ENCODE measurements around the gene OTC. TPM values are rescaled to one million over a fixed set of nuclear protein-coding genes. Genes with fewer than 3 reads are reported as not detected.

The OTC gene
- total RNA-seq, 1 experiment from 2014 or later: not detected

DNA sequence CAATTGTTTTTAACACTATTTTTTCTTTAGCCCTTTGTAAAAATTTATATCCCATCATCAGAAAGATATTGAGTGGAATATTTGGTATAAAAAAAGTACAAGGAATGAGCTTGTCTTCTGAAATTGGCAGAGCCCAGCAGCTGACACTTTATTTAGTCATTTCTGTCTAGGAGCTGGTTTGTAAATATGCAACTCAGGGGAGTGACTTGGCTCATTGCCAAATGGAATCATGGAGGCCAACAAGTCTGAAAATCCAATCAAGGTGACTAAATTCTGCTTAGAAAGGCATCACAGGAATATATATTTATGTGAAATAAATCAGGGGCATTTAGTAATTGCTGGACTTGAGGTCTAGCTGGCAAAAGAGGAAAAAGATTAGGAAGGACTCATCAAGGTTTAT, 74.4 kb downstream of the OTC start:
- ChIA-PET POLR2A (ENCODE audit: unreplicated experiment) (no interaction called here), CTCF (no interaction called here)
- no peaks in the 10 kb centered on the region for H3K9me3 ChIP-seq (ENCODE audit: insufficient read depth, low read depth)
- no peaks in the 10 kb centered on the region for H3K36me3 ChIP-seq (ENCODE audit: low read depth)
- H3K9me2 ChIP-seq (ENCODE audit: insufficient read depth): no peaks in the 10 kb centered on the region
- no peaks in the 10 kb centered on the region for H3F3A ChIP-seq (ENCODE audit: insufficient read depth, low read depth)
- H3K4me1 ChIP-seq (replicated peaks; ENCODE audit: insufficient read depth): no peaks in the 10 kb centered on the region
- no peak overlapping the region for H3K27ac ChIP-seq
- no TSS peak for BruUV-seq (replicated peaks)
- no peaks in the 10 kb centered on the region for H3K27me3 ChIP-seq (ENCODE audit: insufficient read depth, low read depth)
- H2AFZ ChIP-seq: no peak overlapping the region
- no peak for DNase-seq
- H3K4me3 ChIP-seq: no peak overlapping the region
- H3K4me2 ChIP-seq: no peak overlapping the region
- no peaks in the 10 kb centered on the region for H3K79me2 ChIP-seq (ENCODE audit: low read depth)
- intact Hi-C loops (cut with micrococcal nuclease; ENCODE audit: unreplicated experiment): no loop called here
- no peaks in the 10 kb centered on the region for H4K20me1 ChIP-seq (ENCODE audit: insufficient read depth)
- TF ChIP-seq EZH2 (IDR thresholded peaks at IDR 0.05; ENCODE audit: low read depth) (no peak), CTCF (conservative IDR thresholded peaks at IDR 0.05) (no peak)

DNA sequence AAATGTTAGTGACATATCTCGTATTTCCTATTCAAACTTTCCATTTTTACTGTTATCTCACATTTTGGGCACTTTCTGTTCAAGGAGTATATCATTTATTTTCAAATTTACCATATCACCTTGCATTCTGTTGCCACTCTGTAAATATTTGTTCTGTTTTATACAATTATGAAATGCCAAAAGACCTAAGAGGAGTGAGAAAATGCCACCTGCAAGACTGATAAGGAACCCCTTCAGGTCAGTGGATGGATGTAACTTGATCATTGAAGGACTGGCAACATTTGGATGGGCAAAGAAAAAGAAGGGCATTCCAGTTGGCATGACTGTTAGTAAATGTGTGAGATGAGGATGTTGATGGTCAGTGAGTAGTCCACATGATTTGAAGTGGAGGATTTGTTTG, 79.1 kb downstream of the OTC start:
- no peaks in the 10 kb centered on the region for H3K36me3 ChIP-seq (ENCODE audit: low read depth)
- H3K27me3 ChIP-seq (ENCODE audit: insufficient read depth, low read depth): no peaks in the 10 kb centered on the region
- no peak overlapping the region for H2AFZ ChIP-seq
- TF ChIP-seq EZH2 (IDR thresholded peaks at IDR 0.05; ENCODE audit: low read depth) (no peak), CTCF (conservative IDR thresholded peaks at IDR 0.05) (no peak)
- no peaks in the 10 kb centered on the region for H3K9me3 ChIP-seq (ENCODE audit: insufficient read depth, low read depth)
- H3K27ac ChIP-seq: no peak overlapping the region
- intact Hi-C loops (cut with micrococcal nuclease; ENCODE audit: unreplicated experiment): no loop called here
- no peak overlapping the region for H3K4me3 ChIP-seq
- no peak overlapping the region for H3K4me2 ChIP-seq
- BruUV-seq (replicated peaks): no TSS peak
- DNase-seq: no peak
- H3K4me1 ChIP-seq (replicated peaks; ENCODE audit: insufficient read depth): no peaks in the 10 kb centered on the region
- no peaks in the 10 kb centered on the region for H3K9me2 ChIP-seq (ENCODE audit: insufficient read depth)
- no peaks in the 10 kb centered on the region for H4K20me1 ChIP-seq (ENCODE audit: insufficient read depth)
- ChIA-PET POLR2A (ENCODE audit: unreplicated experiment) (no interaction called here), CTCF (no interaction called here)
- no peaks in the 10 kb centered on the region for H3F3A ChIP-seq (ENCODE audit: insufficient read depth, low read depth)
- no peaks in the 10 kb centered on the region for H3K79me2 ChIP-seq (ENCODE audit: low read depth)

GRCh38 chrX:38435130-38435529, 82.7 kb downstream of the OTC start:
- Histone ChIP-seq H3K9me2 (ENCODE audit: insufficient read depth) (no peaks in the 10 kb centered on the region), H2AFZ (no peak overlapping the region), H3K4me2 (no peak overlapping the region), H3K79me2 (ENCODE audit: low read depth) (no peaks in the 10 kb centered on the region), H3K9me3 (ENCODE audit: insufficient read depth, low read depth) (no peaks in the 10 kb centered on the region), H3K27me3 (ENCODE audit: insufficient read depth, low read depth) (no peaks in the 10 kb centered on the region), H3K27ac (no peak overlapping the region), H4K20me1 (ENCODE audit: insufficient read depth) (no peaks in the 10 kb centered on the region), H3K4me3 (no peak overlapping the region), H3K36me3 (ENCODE audit: low read depth) (no peaks in the 10 kb centered on the region), H3K4me1 (replicated peaks; ENCODE audit: insufficient read depth) (no peaks in the 10 kb centered on the region), H3F3A (ENCODE audit: insufficient read depth, low read depth) (no peaks in the 10 kb centered on the region)
- POLR2A ChIA-PET (ENCODE audit: unreplicated experiment): no interaction called here
- no peak for DNase-seq
- no peak for TF ChIP-seq CTCF (conservative IDR thresholded peaks at IDR 0.05)
- no peak for TF ChIP-seq EZH2 (IDR thresholded peaks at IDR 0.05; ENCODE audit: low read depth)
- no TSS peak for BruUV-seq (replicated peaks)
- CTCF ChIA-PET: no interaction called here
- intact Hi-C loops (cut with micrococcal nuclease; ENCODE audit: unreplicated experiment): no loop called here
